Measurements from ENCODE around the gene DMAC1. TPM values are rescaled to one million over a fixed set of nuclear protein-coding genes. Genes with fewer than 3 reads are reported as not detected.

DMAC1 gene
- total RNA-seq, 1 donor from 2014 or later, result 44.0 TPM

DNA sequence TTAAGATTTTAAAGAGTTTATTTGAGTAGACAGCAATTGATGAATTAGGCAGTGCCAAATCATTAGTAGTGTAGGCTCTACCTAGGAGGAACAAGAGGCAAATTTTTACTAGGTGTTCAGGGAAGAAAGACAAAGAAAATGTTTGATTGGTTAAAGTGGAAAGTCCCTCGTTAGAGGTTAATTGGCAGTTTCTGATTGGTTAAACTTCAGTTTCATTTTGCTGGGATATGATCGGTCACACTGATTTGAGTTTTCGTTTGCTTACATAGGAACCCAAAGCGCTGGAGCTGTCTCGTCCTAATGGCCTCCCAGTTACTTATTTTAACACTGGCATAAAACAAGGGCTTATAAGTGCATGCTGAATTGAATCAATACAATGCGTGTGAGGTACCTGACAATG lies 15.1 kb downstream of the DMAC1 start:
- DNase-seq (ENCODE audit: low read depth), result no peak
- no peak overlapping the region for H3K27ac Mint-ChIP-seq (ENCODE audit: unreplicated experiment)
- Histone ChIP-seq H3K4me1 (ENCODE audit: insufficient read depth, low read length) (peaks cover 3% of the 10 kb centered on the region), H2AFZ (ENCODE audit: low read depth, low read length) (no peak overlapping the region), H3K36me3 (ENCODE audit: insufficient read depth, low read length) (no peaks in the 10 kb centered on the region), H3K9ac (ENCODE audit: low read length) (no peak overlapping the region), H3K79me2 (ENCODE audit: insufficient read depth, low read length) (no peaks in the 10 kb centered on the region), H3K27ac (ENCODE audit: low read depth, low read length) (no peak overlapping the region), H3K9me3 (ENCODE audit: insufficient read depth, low read depth, low read length) (no peaks in the 10 kb centered on the region), H3K4me3 (ENCODE audit: insufficient read depth, low read depth, low read length) (no peak overlapping the region), H3K4me2 (ENCODE audit: low read length) (no peak overlapping the region), H3K27me3 (ENCODE audit: insufficient read depth, low read length) (no peaks in the 10 kb centered on the region), H4K20me1 (ENCODE audit: insufficient read depth, low read length) (no peaks in the 10 kb centered on the region)
- no peak overlapping the region for H3K4me3 Mint-ChIP-seq (ENCODE audit: unreplicated experiment)
- no peaks in the 10 kb centered on the region for H3K9me3 Mint-ChIP-seq (ENCODE audit: unreplicated experiment)
- no peak for TF ChIP-seq EZH2 (IDR thresholded peaks at IDR 0.05; ENCODE audit: insufficient read depth, low read length)
- TF ChIP-seq, protein P1, sequence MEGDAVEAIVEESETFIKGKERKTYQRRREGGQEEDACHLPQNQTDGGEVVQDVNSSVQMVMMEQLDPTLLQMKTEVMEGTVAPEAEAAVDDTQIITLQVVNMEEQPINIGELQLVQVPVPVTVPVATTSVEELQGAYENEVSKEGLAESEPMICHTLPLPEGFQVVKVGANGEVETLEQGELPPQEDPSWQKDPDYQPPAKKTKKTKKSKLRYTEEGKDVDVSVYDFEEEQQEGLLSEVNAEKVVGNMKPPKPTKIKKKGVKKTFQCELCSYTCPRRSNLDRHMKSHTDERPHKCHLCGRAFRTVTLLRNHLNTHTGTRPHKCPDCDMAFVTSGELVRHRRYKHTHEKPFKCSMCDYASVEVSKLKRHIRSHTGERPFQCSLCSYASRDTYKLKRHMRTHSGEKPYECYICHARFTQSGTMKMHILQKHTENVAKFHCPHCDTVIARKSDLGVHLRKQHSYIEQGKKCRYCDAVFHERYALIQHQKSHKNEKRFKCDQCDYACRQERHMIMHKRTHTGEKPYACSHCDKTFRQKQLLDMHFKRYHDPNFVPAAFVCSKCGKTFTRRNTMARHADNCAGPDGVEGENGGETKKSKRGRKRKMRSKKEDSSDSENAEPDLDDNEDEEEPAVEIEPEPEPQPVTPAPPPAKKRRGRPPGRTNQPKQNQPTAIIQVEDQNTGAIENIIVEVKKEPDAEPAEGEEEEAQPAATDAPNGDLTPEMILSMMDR (IDR thresholded peaks at IDR 0.05; ENCODE audit: insufficient read depth, low read depth, low read length), result no peak
- H3K4me1 Mint-ChIP-seq (ENCODE audit: low read depth, unreplicated experiment), result peaks cover 21% of the 10 kb centered on the region
- no peaks in the 10 kb centered on the region for H3K36me3 Mint-ChIP-seq (ENCODE audit: low read depth, unreplicated experiment)
- no peaks in the 10 kb centered on the region for H3K27me3 Mint-ChIP-seq (ENCODE audit: low read depth, unreplicated experiment)
- no peak for FAIRE-seq

GRCh38 chr9:7783635-7784063 lies 15.9 kb downstream of the DMAC1 start:
- Mint-ChIP-seq H3K27ac (ENCODE audit: unreplicated experiment) (no peak overlapping the region), H3K36me3 (ENCODE audit: low read depth, unreplicated experiment) (no peaks in the 10 kb centered on the region), H3K4me1 (ENCODE audit: low read depth, unreplicated experiment) (peaks cover 27% of the 10 kb centered on the region), H3K9me3 (ENCODE audit: unreplicated experiment) (no peaks in the 10 kb centered on the region), H3K27me3 (ENCODE audit: low read depth, unreplicated experiment) (no peaks in the 10 kb centered on the region), H3K4me3 (ENCODE audit: unreplicated experiment) (no peak overlapping the region)
- Histone ChIP-seq H3K4me2 (ENCODE audit: low read length) (no peak overlapping the region), H3K36me3 (ENCODE audit: insufficient read depth, low read length) (no peaks in the 10 kb centered on the region), H3K27ac (ENCODE audit: low read depth, low read length) (no peak overlapping the region), H3K27me3 (ENCODE audit: insufficient read depth, low read length) (no peaks in the 10 kb centered on the region), H4K20me1 (ENCODE audit: insufficient read depth, low read length) (no peaks in the 10 kb centered on the region), H3K79me2 (ENCODE audit: insufficient read depth, low read length) (no peaks in the 10 kb centered on the region), H2AFZ (ENCODE audit: low read depth, low read length) (no peak overlapping the region), H3K9me3 (ENCODE audit: insufficient read depth, low read depth, low read length) (no peaks in the 10 kb centered on the region), H3K9ac (ENCODE audit: low read length) (no peak overlapping the region), H3K4me3 (ENCODE audit: insufficient read depth, low read depth, low read length) (no peak overlapping the region), H3K4me1 (ENCODE audit: insufficient read depth, low read length) (peaks cover 3% of the 10 kb centered on the region)
- FAIRE-seq (no peak), DNase-seq (ENCODE audit: low read depth) (no peak)
- TF ChIP-seq, protein P1 (IDR thresholded peaks at IDR 0.05; ENCODE audit: insufficient read depth, low read depth, low read length), result no peak
- no peak for TF ChIP-seq EZH2 (IDR thresholded peaks at IDR 0.05; ENCODE audit: insufficient read depth, low read length)

- Mint-ChIP-seq H3K27ac (ENCODE audit: unreplicated experiment) (no peak overlapping the region), H3K27me3 (ENCODE audit: low read depth, unreplicated experiment) (no peaks in the 10 kb centered on the region), H3K36me3 (ENCODE audit: low read depth, unreplicated experiment) (no peaks in the 10 kb centered on the region), H3K4me1 (ENCODE audit: low read depth, unreplicated experiment) (peaks cover 28% of the 10 kb centered on the region), H3K4me3 (ENCODE audit: unreplicated experiment) (no peak overlapping the region), H3K9me3 (ENCODE audit: unreplicated experiment) (no peaks in the 10 kb centered on the region)
- Histone ChIP-seq H3K79me2 (ENCODE audit: insufficient read depth, low read length) (no peaks in the 10 kb centered on the region), H3K9me3 (ENCODE audit: insufficient read depth, low read depth, low read length) (no peaks in the 10 kb centered on the region), H2AFZ (ENCODE audit: low read depth, low read length) (no peak overlapping the region), H3K4me1 (ENCODE audit: insufficient read depth, low read length) (peaks cover 3% of the 10 kb centered on the region), H4K20me1 (ENCODE audit: insufficient read depth, low read length) (no peaks in the 10 kb centered on the region), H3K27ac (ENCODE audit: low read depth, low read length) (no peak overlapping the region), H3K4me3 (ENCODE audit: insufficient read depth, low read depth, low read length) (no peak overlapping the region), H3K36me3 (ENCODE audit: insufficient read depth, low read length) (no peaks in the 10 kb centered on the region), H3K27me3 (ENCODE audit: insufficient read depth, low read length) (no peaks in the 10 kb centered on the region), H3K4me2 (ENCODE audit: low read length) (no peak overlapping the region), H3K9ac (ENCODE audit: low read length) (no peak overlapping the region)
- FAIRE-seq (no peak), DNase-seq (ENCODE audit: low read depth) (no peak)
- TF ChIP-seq, protein P1 (IDR thresholded peaks at IDR 0.05; ENCODE audit: insufficient read depth, low read depth, low read length), result no peak
These were observed 17.0 kb downstream of the DMAC1 start for GRCh38 chr9:7782400-7783120.
